Lung (tissue), 12 donors: Measurements from ENCODE around the gene HMOX1. TPM values are rescaled to one million over a fixed set of nuclear protein-coding genes. Genes with fewer than 3 reads are reported as not detected.

ENCODE experiments used
- ATAC-seq: fragments of 200-7000 bp; cut with Tn5 transposase; one replicate; pipeline ENCODE4 v1.9.1; 2020; ENCODE audit warnings: moderate number of reproducible peaks; ENCODE audit not compliant: insufficient read depth, low FRiP score
- DNase-seq, 3 donors: peaks; one replicate each; pipeline ENCODE4 v3.0.0-alpha.2; 2013 to 2017
- H3K27ac ChIP-seq, 2 donors: one replicate each; pipeline ENCODE4 v1.5.1; 2013; ENCODE audit warnings: mild to moderate bottlenecking in 2 of 2, moderate library complexity in 2 of 2, control low read depth in 1 of 2, inconsistent platforms in 1 of 2, low read depth in 1 of 2, low read length in 1 of 2
- H3K27me3 ChIP-seq, 3 donors: one replicate each; pipeline ENCODE4 v1.5.1; 2013; ENCODE audit warnings: low read length in 2 of 3; ENCODE audit not compliant: control insufficient read depth in 3 of 3, insufficient read depth in 3 of 3
- H3K36me3 ChIP-seq, 4 donors: one replicate each; pipeline ENCODE4 v1.5.1; 2013; ENCODE audit warnings: low read length in 4 of 4, mild to moderate bottlenecking in 1 of 4, moderate library complexity in 1 of 4; ENCODE audit not compliant: control insufficient read depth in 4 of 4, insufficient read depth in 4 of 4
- H3K4me1 ChIP-seq, 5 donors: one replicate each; pipeline ENCODE4 v1.5.1; 2013; ENCODE audit warnings: low read length in 5 of 5, mild to moderate bottlenecking in 2 of 5, moderate library complexity in 1 of 5; ENCODE audit not compliant: control insufficient read depth in 5 of 5, insufficient read depth in 5 of 5
- H3K4me3 ChIP-seq: one replicate; pipeline ENCODE4 v1.5.1; 2013; ENCODE audit warnings: mild to moderate bottlenecking, control low read depth, moderate library complexity
- H3K9ac ChIP-seq, 2 donors: one replicate each; pipeline ENCODE4 v1.5.1; 2013; ENCODE audit warnings: low read length in 2 of 2, control low read depth in 1 of 2; ENCODE audit not compliant: insufficient read depth in 1 of 2
- H3K9me3 ChIP-seq, 4 donors: one replicate each; pipeline ENCODE4 v1.5.1; 2013; ENCODE audit warnings: low read length in 3 of 4, mild to moderate bottlenecking in 1 of 4, moderate library complexity in 1 of 4; ENCODE audit not compliant: control insufficient read depth in 4 of 4, insufficient read depth in 3 of 4
- WGBS, 2 donors: extraction: QIAGEN DNeasy Blood & Tissue Kit; methylation state at CpG; one replicate each; pipeline ENCODE4 v1.1.7; 2013; 5-methylcytosine and 5-hydroxymethylcytosine counted together
- polyA plus RNA-seq, 2 donors: library from polyadenylated mRNA; stranded (reverse); fragments of 200-250 nt; gene quantifications; one replicate each; pipeline ENCODE4 v1.2.1, GENCODE V29; 2013
- total RNA-seq, 2 donors: library from RNA; depleted of rRNA in 1 of 2; stranded (reverse); fragments of >200 nt in 1 of 2; gene quantifications; one replicate each; pipeline ENCODE4 v1.2.1, GENCODE V29; 2014 to 2021
- TF ChIP-seq, protein P1 (sequence below): IDR thresholded peaks from 2 replicates; pipeline ENCODE4 v1.5.1; 2012; ENCODE audit warnings: mild to moderate bottlenecking; ENCODE audit errors: control extremely low read depth, extremely low read depth
- donor health status: control.
- donor health status: control.
- donor health status: Bipolar disorder and iron deficiency.
- donor health status: healthy.
- donor health status: DM: yes; HTN: yes; CAD: no.

The HMOX1 gene
- total and polyA plus RNA-seq, 4 donors: 59.9 to 930 (median 135) TPM

DNA sequence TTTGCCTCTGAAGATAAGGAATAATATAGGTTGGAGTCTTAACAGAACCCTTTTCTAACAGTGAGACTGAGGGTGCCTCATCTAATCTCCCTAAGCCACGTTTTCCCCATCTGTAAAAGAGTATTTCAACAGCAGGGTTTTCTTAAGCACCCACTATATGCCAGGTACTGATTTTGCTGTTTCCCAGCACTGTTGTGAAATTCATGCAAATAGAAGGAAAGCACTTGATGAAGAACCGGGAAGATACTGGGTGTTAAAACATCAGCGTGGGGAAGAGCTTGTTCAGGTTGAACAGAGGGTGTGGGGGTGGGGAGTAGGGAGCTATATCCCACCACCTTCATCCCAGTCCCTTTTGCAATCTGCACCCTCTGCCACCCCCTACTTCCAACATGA is 2.8 kb downstream of the HMOX1 start:
- WGBS, 2 donors: 44 to 49% methylated on average over 3 of the region's 3 CpGs
- H3K27ac ChIP-seq: no peak overlapping the region
- peaks cover 0 to 12% (median 3%) of the 10 kb centered on the region in 5 donors for H3K4me1 ChIP-seq
- DNase-seq (no peak), ATAC-seq (no peak)
- H3K9ac ChIP-seq: no peak overlapping the region
- H3K4me3 ChIP-seq: no peak overlapping the region
- TF ChIP-seq, protein P1, sequence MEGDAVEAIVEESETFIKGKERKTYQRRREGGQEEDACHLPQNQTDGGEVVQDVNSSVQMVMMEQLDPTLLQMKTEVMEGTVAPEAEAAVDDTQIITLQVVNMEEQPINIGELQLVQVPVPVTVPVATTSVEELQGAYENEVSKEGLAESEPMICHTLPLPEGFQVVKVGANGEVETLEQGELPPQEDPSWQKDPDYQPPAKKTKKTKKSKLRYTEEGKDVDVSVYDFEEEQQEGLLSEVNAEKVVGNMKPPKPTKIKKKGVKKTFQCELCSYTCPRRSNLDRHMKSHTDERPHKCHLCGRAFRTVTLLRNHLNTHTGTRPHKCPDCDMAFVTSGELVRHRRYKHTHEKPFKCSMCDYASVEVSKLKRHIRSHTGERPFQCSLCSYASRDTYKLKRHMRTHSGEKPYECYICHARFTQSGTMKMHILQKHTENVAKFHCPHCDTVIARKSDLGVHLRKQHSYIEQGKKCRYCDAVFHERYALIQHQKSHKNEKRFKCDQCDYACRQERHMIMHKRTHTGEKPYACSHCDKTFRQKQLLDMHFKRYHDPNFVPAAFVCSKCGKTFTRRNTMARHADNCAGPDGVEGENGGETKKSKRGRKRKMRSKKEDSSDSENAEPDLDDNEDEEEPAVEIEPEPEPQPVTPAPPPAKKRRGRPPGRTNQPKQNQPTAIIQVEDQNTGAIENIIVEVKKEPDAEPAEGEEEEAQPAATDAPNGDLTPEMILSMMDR: no peak
- no peaks in the 10 kb centered on the region for H3K27me3 ChIP-seq
- H3K9me3 ChIP-seq: peaks cover 0 to 3% (median 0%) of the 10 kb centered on the region in 4 donors
- peaks cover 0 to 21% (median 0%) of the 10 kb centered on the region in 4 donors for H3K36me3 ChIP-seq

DNA sequence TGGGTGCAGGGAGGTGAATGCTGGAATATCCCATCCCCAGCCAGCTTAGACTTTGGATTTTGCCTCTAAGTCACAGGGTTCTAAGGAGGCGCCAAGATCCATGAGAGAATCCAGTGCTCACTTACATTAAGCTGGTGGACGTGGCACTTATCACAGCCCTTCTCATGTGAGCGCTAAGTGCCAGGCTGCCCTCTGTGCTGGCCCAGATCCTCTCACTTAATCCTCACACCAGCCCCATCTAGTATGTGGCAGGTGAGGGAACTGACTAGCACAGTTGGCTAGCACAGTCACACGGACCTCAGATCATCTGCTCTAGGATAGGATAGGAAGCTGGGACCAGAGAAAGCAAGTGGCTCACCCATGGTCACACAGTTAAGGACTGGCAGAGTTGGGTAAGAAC is 3.6 kb downstream of the HMOX1 start:
- no peak for ATAC-seq
- 75 to 85% methylated on average over 4 of the region's 4 CpGs for WGBS, 2 donors
- TF ChIP-seq, protein P1: no peak
- H3K4me1 ChIP-seq: peaks cover 0 to 12% (median 0%) of the 10 kb centered on the region in 5 donors
- peak overlapping the region in 1 of 2 donors; percentile 30 for H3K27ac ChIP-seq
- no peak overlapping the region for H3K4me3 ChIP-seq
- H3K9me3 ChIP-seq: peaks cover 0 to 3% (median 0%) of the 10 kb centered on the region in 4 donors
- peaks cover 0 to 21% (median 0%) of the 10 kb centered on the region in 4 donors for H3K36me3 ChIP-seq
- DNase-seq: no peak
- H3K9ac ChIP-seq: no peak overlapping the region
- H3K27me3 ChIP-seq: no peaks in the 10 kb centered on the region

DNA sequence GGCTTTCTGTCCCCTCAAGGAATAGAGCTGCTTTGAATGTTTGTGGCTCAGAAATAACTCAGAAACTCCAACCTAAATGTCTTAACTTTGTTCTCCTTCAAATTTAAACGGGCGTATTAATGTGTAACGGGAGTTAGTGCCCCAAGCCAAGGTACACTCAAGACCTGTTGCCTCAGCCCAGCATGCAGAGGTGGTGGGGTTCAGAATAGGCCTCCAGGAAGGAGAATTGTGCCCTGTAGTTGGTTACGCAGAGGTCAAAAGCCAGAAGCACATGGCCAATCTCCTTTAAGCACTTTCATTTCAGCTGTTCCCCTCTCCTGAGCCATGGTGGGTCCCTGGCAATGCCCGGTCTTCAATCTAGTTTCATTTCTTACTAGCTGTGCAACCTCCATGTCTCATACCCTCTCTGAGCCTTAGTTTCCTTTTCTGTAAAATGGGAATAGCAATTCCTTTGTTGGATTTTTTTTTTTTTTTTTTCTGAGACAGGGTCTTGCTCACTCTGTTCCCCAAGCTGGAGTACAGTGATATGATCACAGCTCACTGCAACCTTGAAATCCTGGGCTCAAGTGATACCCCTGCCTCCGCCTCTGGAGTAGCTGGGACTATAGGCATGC is 4.2 kb downstream of the HMOX1 start:
- H3K4me3 ChIP-seq: no peak overlapping the region
- whole genome bisulfite sequencing, 2 donors: 77 to 83% methylated on average over 6 of the region's 6 CpGs
- H3K4me1 ChIP-seq: peaks cover 0 to 12% (median 0%) of the 10 kb centered on the region in 5 donors
- H3K27me3 ChIP-seq: no peaks in the 10 kb centered on the region
- H3K9ac ChIP-seq: no peak overlapping the region
- H3K36me3 ChIP-seq: peaks cover 0 to 25% (median 0%) of the 10 kb centered on the region in 4 donors
- H3K9me3 ChIP-seq: peaks cover 0 to 3% (median 0%) of the 10 kb centered on the region in 4 donors
- TF ChIP-seq, protein P1: no peak
- H3K27ac ChIP-seq: peak overlapping the region in 1 of 2 donors; percentile 30
- ATAC-seq: no peak
- DNase-seq: no peak
